HepG2 (cell line): ENCODE results near the gene ANK3. TPM values are rescaled to one million over a fixed set of nuclear protein-coding genes. Genes with fewer than 3 reads are reported as not detected.

Experiments used
- FOXC1 ChIP-seq: sonication (generic); formaldehyde crosslinking; IDR thresholded peaks from 2 replicates; pipeline ENCODE4 v1.8.0; 2022; ENCODE audit warnings: mild to moderate bottlenecking, missing genetic modification reagents, borderline replicate concordance
- FOXP1 ChIP-seq, 2 experiments: fragments of 450-650 bp in 1 of 2; IDR thresholded peaks; 2 replicates each; pipeline ENCODE4 v1.6.1; 2017 to 2018; ENCODE audit warnings: antibody characterized with exemption in 1 of 2
- MIXL1 ChIP-seq: IDR thresholded peaks from 2 replicates; pipeline ENCODE4 v1.6.1; 2016
- PLRG1 ChIP-seq: fragments of 450-650 bp; conservative IDR thresholded peaks from 2 replicates; pipeline ENCODE4 v1.6.1; 2016
- REPIN1 ChIP-seq: sonication (generic); formaldehyde crosslinking; IDR thresholded peaks from 2 replicates; pipeline ENCODE4 v1.8.0; 2022; ENCODE audit warnings: missing genetic modification reagents, low read depth, mild to moderate bottlenecking, borderline replicate concordance
- SYNCRIP ChIP-seq: fragments of 200-400 bp; formaldehyde crosslinking; IDR thresholded peaks from 2 replicates; pipeline ENCODE4 v1.6.1; 2018; ENCODE audit warnings: mild to moderate bottlenecking, low read depth, low read length; ENCODE audit not compliant: insufficient read depth
- TBL1XR1 ChIP-seq: fragments of 150-350 bp; IDR thresholded peaks from 2 replicates; pipeline ENCODE4 v1.6.1; 2014; ENCODE audit warnings: borderline replicate concordance, low read length; ENCODE audit not compliant: partially characterized antibody
- ZFAT ChIP-seq: sonication (generic); formaldehyde crosslinking; conservative IDR thresholded peaks from 2 replicates; pipeline ENCODE4 v1.8.1; 2023; ENCODE audit warnings: missing genetic modification reagents, inconsistent platforms
- ZNF121 ChIP-seq: sonication (generic); formaldehyde crosslinking; IDR thresholded peaks from 2 replicates; pipeline ENCODE4 v1.5.0; 2020; ENCODE audit warnings: mild to moderate bottlenecking, missing genetic modification reagents
- ZNF205 ChIP-seq: IDR thresholded peaks from 2 replicates; pipeline ENCODE4 v1.6.1; 2018; ENCODE audit warnings: missing biosample characterization, missing genetic modification reagents
- ZNF333 ChIP-seq: sonication (generic); formaldehyde crosslinking; IDR thresholded peaks from 2 replicates; pipeline ENCODE4 v1.4.0; 2020; ENCODE audit warnings: mild to moderate bottlenecking, missing genetic modification reagents, borderline replicate concordance
- ZNF468 ChIP-seq: sonication (generic); formaldehyde crosslinking; IDR thresholded peaks from 2 replicates; pipeline ENCODE4 v1.8.0; 2022; ENCODE audit warnings: mild to moderate bottlenecking, moderate library complexity, missing genetic modification reagents
- polyA plus RNA-seq, 8 experiments: library from polyadenylated mRNA; depleted of rRNA in 3 of 8; stranded (reverse) in 7 of 8; unstranded in 1 of 8; fragments of >200 nt; fragmentation: Illumina TruSeq in 4 of 8; extraction: Trizol in 4 of 8; gene quantifications; 2 replicates each; pipeline versions ENCODE4 v1.2.1 to v1.2.3, GENCODE V29; 2011 to 2016; ENCODE audit warnings: low read depth in 4 of 8, missing spikeins in 1 of 8, mixed read lengths in 1 of 8; ENCODE audit not compliant: insufficient read depth in 1 of 8
- total RNA-seq, 5 experiments: library from RNA; depleted of rRNA; stranded (reverse); fragments of >200 nt; fragmentation: Illumina TruSeq; extraction: Trizol; gene quantifications; 2 replicates each; pipeline ENCODE4 v1.2.3, GENCODE V29; 2016; ENCODE audit warnings: low read depth in 1 of 5
- TF ChIP-seq, protein P1 (sequence below): sonication (generic); formaldehyde crosslinking; conservative IDR thresholded peaks from 2 replicates; pipeline ENCODE4 v1.4.0; 2020; ENCODE audit warnings: missing genetic modification reagents
- TF ChIP-seq, protein P2 (sequence below): sonication (generic); formaldehyde crosslinking; IDR thresholded peaks from 2 replicates; pipeline ENCODE4 v1.5.0; 2020; ENCODE audit warnings: mild to moderate bottlenecking, missing genetic modification reagents
- TF ChIP-seq, protein P3 (sequence below): sonication (generic); formaldehyde crosslinking; IDR thresholded peaks from 2 replicates; pipeline ENCODE4 v1.4.0; 2020; ENCODE audit warnings: mild to moderate bottlenecking, low read depth, missing genetic modification reagents
- TF ChIP-seq, protein P4 (sequence below): sonication (generic); formaldehyde crosslinking; IDR thresholded peaks from 2 replicates; pipeline ENCODE4 v1.5.1; 2020; ENCODE audit warnings: missing genetic modification reagents, mild to moderate bottlenecking, borderline replicate concordance
- TF ChIP-seq, protein P5 (sequence below): sonication (generic); formaldehyde crosslinking; IDR thresholded peaks from 2 replicates; pipeline ENCODE4 v1.8.0; 2022; ENCODE audit warnings: mild to moderate bottlenecking, missing genetic modification reagents

The ANK3 gene
- total and polyA plus RNA-seq, 2 of the 13 experiments (the other 11 are each of a cell fraction or from before 2014, with no cell fraction given): not detected

DNA sequence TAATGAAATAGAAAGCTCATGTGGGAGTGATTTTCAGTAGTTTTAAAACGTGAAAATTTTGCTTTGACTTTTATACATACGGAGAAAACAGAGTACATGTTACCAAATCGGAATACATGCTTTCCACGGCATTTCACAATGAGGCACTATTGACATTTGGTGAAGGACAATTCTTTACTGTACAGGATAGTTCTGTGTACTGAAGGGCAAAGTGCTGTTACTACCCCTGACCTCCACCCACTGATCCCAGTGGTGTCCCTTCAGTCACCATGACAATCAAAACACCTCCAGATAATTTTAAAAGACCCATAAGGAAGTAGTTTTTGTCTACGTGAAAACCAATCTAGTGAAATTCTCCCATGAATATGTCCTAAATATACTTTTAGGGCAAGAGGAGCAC is 33.1 kb upstream of the ANK3 start (continued):
- no peak for TF ChIP-seq FOXP1 (IDR thresholded peaks at IDR 0.05)
- TF ChIP-seq FOXP1 (CRISPR knock-in tag; IDR thresholded peaks at IDR 0.05): peak; percentile 70
- TF ChIP-seq TBL1XR1: peak; percentile 24
- TF ChIP-seq, protein P1, sequence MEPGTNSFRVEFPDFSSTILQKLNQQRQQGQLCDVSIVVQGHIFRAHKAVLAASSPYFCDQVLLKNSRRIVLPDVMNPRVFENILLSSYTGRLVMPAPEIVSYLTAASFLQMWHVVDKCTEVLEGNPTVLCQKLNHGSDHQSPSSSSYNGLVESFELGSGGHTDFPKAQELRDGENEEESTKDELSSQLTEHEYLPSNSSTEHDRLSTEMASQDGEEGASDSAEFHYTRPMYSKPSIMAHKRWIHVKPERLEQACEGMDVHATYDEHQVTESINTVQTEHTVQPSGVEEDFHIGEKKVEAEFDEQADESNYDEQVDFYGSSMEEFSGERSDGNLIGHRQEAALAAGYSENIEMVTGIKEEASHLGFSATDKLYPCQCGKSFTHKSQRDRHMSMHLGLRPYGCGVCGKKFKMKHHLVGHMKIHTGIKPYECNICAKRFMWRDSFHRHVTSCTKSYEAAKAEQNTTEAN: 0 out of 2 replicates have a peak, but pooled peaks have one; percentile 23
- no peak for TF ChIP-seq ZFAT
- TF ChIP-seq, protein P2, sequence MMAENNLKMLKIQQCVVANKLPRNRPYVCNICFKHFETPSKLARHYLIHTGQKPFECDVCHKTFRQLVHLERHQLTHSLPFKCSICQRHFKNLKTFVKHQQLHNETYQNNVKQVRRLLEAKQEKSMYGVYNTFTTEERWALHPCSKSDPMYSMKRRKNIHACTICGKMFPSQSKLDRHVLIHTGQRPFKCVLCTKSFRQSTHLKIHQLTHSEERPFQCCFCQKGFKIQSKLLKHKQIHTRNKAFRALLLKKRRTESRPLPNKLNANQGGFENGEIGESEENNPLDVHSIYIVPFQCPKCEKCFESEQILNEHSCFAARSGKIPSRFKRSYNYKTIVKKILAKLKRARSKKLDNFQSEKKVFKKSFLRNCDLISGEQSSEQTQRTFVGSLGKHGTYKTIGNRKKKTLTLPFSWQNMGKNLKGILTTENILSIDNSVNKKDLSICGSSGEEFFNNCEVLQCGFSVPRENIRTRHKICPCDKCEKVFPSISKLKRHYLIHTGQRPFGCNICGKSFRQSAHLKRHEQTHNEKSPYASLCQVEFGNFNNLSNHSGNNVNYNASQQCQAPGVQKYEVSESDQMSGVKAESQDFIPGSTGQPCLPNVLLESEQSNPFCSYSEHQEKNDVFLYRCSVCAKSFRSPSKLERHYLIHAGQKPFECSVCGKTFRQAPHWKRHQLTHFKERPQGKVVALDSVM (CRISPR knock-in tag): no peak
- no peak for TF ChIP-seq PLRG1
- no peak for TF ChIP-seq SYNCRIP
- no peak for TF ChIP-seq FOXC1
- TF ChIP-seq ZNF205 (CRISPR knock-in tag): no peak
- TF ChIP-seq, protein P3, sequence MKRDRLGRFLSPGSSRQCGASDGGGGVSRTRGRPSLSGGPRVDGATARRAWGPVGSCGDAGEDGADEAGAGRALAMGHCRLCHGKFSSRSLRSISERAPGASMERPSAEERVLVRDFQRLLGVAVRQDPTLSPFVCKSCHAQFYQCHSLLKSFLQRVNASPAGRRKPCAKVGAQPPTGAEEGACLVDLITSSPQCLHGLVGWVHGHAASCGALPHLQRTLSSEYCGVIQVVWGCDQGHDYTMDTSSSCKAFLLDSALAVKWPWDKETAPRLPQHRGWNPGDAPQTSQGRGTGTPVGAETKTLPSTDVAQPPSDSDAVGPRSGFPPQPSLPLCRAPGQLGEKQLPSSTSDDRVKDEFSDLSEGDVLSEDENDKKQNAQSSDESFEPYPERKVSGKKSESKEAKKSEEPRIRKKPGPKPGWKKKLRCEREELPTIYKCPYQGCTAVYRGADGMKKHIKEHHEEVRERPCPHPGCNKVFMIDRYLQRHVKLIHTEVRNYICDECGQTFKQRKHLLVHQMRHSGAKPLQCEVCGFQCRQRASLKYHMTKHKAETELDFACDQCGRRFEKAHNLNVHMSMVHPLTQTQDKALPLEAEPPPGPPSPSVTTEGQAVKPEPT (CRISPR knock-in tag): no peak
- no peak for TF ChIP-seq ZNF121 (CRISPR knock-in tag)
- TF ChIP-seq ZNF333 (CRISPR knock-in tag): no peak
- no peak for TF ChIP-seq ZNF468 (CRISPR knock-in tag)
- TF ChIP-seq, protein P4, sequence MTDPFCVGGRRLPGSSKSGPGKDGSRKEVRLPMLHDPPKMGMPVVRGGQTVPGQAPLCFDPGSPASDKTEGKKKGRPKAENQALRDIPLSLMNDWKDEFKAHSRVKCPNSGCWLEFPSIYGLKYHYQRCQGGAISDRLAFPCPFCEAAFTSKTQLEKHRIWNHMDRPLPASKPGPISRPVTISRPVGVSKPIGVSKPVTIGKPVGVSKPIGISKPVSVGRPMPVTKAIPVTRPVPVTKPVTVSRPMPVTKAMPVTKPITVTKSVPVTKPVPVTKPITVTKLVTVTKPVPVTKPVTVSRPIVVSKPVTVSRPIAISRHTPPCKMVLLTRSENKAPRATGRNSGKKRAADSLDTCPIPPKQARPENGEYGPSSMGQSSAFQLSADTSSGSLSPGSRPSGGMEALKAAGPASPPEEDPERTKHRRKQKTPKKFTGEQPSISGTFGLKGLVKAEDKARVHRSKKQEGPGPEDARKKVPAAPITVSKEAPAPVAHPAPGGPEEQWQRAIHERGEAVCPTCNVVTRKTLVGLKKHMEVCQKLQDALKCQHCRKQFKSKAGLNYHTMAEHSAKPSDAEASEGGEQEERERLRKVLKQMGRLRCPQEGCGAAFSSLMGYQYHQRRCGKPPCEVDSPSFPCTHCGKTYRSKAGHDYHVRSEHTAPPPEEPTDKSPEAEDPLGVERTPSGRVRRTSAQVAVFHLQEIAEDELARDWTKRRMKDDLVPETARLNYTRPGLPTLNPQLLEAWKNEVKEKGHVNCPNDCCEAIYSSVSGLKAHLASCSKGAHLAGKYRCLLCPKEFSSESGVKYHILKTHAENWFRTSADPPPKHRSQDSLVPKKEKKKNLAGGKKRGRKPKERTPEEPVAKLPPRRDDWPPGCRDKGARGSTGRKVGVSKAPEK (CRISPR knock-in tag): no peak
- 0 out of 2 replicates have a peak, but pooled peaks have one; percentile 49 for TF ChIP-seq MIXL1
- TF ChIP-seq, protein P5, sequence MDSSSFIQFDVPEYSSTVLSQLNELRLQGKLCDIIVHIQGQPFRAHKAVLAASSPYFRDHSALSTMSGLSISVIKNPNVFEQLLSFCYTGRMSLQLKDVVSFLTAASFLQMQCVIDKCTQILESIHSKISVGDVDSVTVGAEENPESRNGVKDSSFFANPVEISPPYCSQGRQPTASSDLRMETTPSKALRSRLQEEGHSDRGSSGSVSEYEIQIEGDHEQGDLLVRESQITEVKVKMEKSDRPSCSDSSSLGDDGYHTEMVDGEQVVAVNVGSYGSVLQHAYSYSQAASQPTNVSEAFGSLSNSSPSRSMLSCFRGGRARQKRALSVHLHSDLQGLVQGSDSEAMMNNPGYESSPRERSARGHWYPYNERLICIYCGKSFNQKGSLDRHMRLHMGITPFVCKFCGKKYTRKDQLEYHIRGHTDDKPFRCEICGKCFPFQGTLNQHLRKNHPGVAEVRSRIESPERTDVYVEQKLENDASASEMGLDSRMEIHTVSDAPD (CRISPR knock-in tag): no peak
- peak; percentile 46; the same call in 1 of the 2 replicates for TF ChIP-seq REPIN1 (CRISPR knock-in tag)
